K562 (cell line): ENCODE measurements around the gene RBM19. TPM values are rescaled to one million over a fixed set of nuclear protein-coding genes. Genes with fewer than 3 reads are reported as not detected.

ENCODE experiments used
- ATAC-seq: fragments of 200-7000 bp; cut with Tn5 transposase; 3 replicates; pipeline ENCODE4 v1.9.1; 2020; ENCODE audit warnings: moderate library complexity
- BruUV-seq: library from RNA; stranded (reverse); fragments of 400-500 nt; replicated peaks from 2 replicates; lab custom pipeline; 2021; lab: Mats Ljungman, UMichigan
- CTCF ChIA-PET: fragments of 300-600 bp; formaldehyde crosslinking; extraction: SDS; loops from one replicate; lab custom pipeline; 2021; ENCODE audit warnings: low intra/inter-chr PET ratio; lab: Yijun Ruan, JAX
- POLR2A ChIA-PET: fragments of 300-600, 350-650 bp; sonication (Branson Sonifier 250); formaldehyde crosslinking; extraction: SDS; loops from one replicate; lab custom pipeline; 2021; ENCODE audit warnings: antibody characterized with exemption, inconsistent platforms; lab: Yijun Ruan, JAX
- DNase-seq, 4 experiments: peaks; one replicate each; pipeline versions ENCODE4 v3.0.0 to v3.0.0-alpha.2; 2011 to 2018; ENCODE audit warnings: low spot score in 3 of 4, mixed read lengths in 3 of 4; ENCODE audit errors: extremely low read depth in 1 of 4
- FAIRE-seq: peaks from 2 replicates; lab custom pipeline; 2011; peaks lifted over from hg19 to GRCh38; lab: Jason Lieb, UNC
- H2AFZ ChIP-seq: 2 replicates; pipeline ENCODE4 v1.6.0; 2011; ENCODE audit warnings: low read depth, low read length, control low read depth, inconsistent platforms
- H3K27ac ChIP-seq: fragments of 200-600 bp; 3 replicates; pipeline ENCODE4 v1.8.0; 2011; ENCODE audit warnings: low read depth, mild to moderate bottlenecking, control low read depth, inconsistent platforms, low read length, moderate library complexity, mixed read lengths; ENCODE audit errors: extremely low read depth
- H3K27me3 ChIP-seq, 2 experiments: fragments of 300-600 bp in 1 of 2; 2 replicates in 1 of 2; 3 replicates in 1 of 2; pipeline versions ENCODE4 v1.6.0 to v1.8.0; 2011; ENCODE audit warnings: inconsistent platforms in 2 of 2, low read length in 2 of 2, mild to moderate bottlenecking in 1 of 2, mixed read lengths in 1 of 2, moderate library complexity in 1 of 2; ENCODE audit not compliant: control insufficient read depth in 2 of 2, insufficient read depth in 2 of 2
- H3K36me3 ChIP-seq: fragments of 300-600 bp; 3 replicates; pipeline ENCODE4 v1.8.0; 2011; ENCODE audit warnings: mild to moderate bottlenecking, low read length, inconsistent platforms; ENCODE audit not compliant: control insufficient read depth, insufficient read depth
- H3K4me1 ChIP-seq, 2 experiments: fragments of 200-600 bp in 1 of 2; replicated peaks in 1 of 2; 2 replicates in 1 of 2; 3 replicates in 1 of 2; pipeline versions ENCODE4 v1.5.1 to v1.8.0; 2011; ENCODE audit warnings: inconsistent platforms in 2 of 2, low read length in 2 of 2, mild to moderate bottlenecking in 1 of 2, mixed read lengths in 1 of 2, moderate library complexity in 1 of 2; ENCODE audit not compliant: control insufficient read depth in 2 of 2, insufficient read depth in 2 of 2
- H3K4me2 ChIP-seq: 2 replicates; pipeline ENCODE4 v1.6.1; 2011; ENCODE audit warnings: low read length, control low read depth, inconsistent platforms, mixed read lengths; ENCODE audit not compliant: insufficient read depth
- H3K4me3 ChIP-seq: fragments of 200-600 bp; sonication (generic), shearing (Covaris generic); 2 replicates; pipeline ENCODE4 v1.5.1; 2016; ENCODE audit warnings: control low read depth, inconsistent platforms
- H3K79me2 ChIP-seq: fragments of 200-600 bp; 3 replicates; pipeline ENCODE4 v1.8.0; 2011; ENCODE audit warnings: low read length, inconsistent platforms; ENCODE audit not compliant: control insufficient read depth, insufficient read depth
- H3K9ac ChIP-seq, 2 experiments: 2 replicates each; pipeline versions ENCODE4 v1.6.0 to v1.6.1; 2011; ENCODE audit warnings: low read depth in 2 of 2, low read length in 2 of 2, control low read depth in 1 of 2, inconsistent platforms in 1 of 2, mild to moderate bottlenecking in 1 of 2, mixed read lengths in 1 of 2; ENCODE audit not compliant: insufficient read depth in 1 of 2
- H3K9me1 ChIP-seq: one replicate; pipeline ENCODE4 v1.6.0; 2011; ENCODE audit warnings: inconsistent platforms, mild to moderate bottlenecking, low read length, moderate library complexity; ENCODE audit not compliant: control insufficient read depth, insufficient read depth
- H3K9me3 ChIP-seq: replicated peaks from 2 replicates; pipeline ENCODE4 v1.5.1; 2011; ENCODE audit warnings: low read depth, low read length, inconsistent platforms; ENCODE audit not compliant: control insufficient read depth, insufficient read depth
- H4K20me1 ChIP-seq: replicated peaks from 2 replicates; pipeline ENCODE4 v1.6.1; 2011; ENCODE audit warnings: low read length, inconsistent platforms, mixed read lengths; ENCODE audit not compliant: control insufficient read depth, insufficient read depth
- ASH1L ChIP-seq: fragments of 450-650 bp; IDR thresholded peaks from 2 replicates; pipeline ENCODE4 v1.6.1; 2018; ENCODE audit warnings: borderline replicate concordance, mild to moderate bottlenecking, low read depth; ENCODE audit not compliant: partially characterized antibody
- BRD9 ChIP-seq: fragments of 450-650 bp; IDR thresholded peaks from 2 replicates; pipeline ENCODE4 v1.6.1; 2018; ENCODE audit warnings: low read depth; ENCODE audit not compliant: partially characterized antibody
- CSDE1 ChIP-seq, 2 experiments: fragments of 450-650 bp; IDR thresholded peaks; 2 replicates each; pipeline ENCODE4 v1.6.1; 2016; ENCODE audit warnings: mild to moderate bottlenecking in 1 of 2
- FIP1L1 ChIP-seq: fragments of 200-400 bp; formaldehyde crosslinking; IDR thresholded peaks from 2 replicates; pipeline ENCODE4 v1.6.1; 2018; ENCODE audit warnings: mild to moderate bottlenecking, low read depth, low read length; ENCODE audit not compliant: poor library complexity, severe bottlenecking
- IRF2 ChIP-seq: sonication (generic); formaldehyde crosslinking; IDR thresholded peaks from 2 replicates; pipeline ENCODE4 v1.8.1; 2022; ENCODE audit warnings: mild to moderate bottlenecking, missing genetic modification reagents
- KDM4B ChIP-seq, 2 experiments: fragments of 450-650 bp in 1 of 2; sonication (generic) in 1 of 2; IDR thresholded peaks; 2 replicates each; pipeline ENCODE4 v1.6.1; 2016 to 2017; ENCODE audit warnings: borderline replicate concordance in 2 of 2, antibody characterized with exemption in 1 of 2, low read depth in 1 of 2, mild to moderate bottlenecking in 1 of 2
- PHF20 ChIP-seq: fragments of 450-650 bp; IDR thresholded peaks from 2 replicates; pipeline ENCODE4 v1.6.1; 2018; ENCODE audit not compliant: partially characterized antibody
- PHF21A ChIP-seq: fragments of 450-650 bp; IDR thresholded peaks from 2 replicates; pipeline ENCODE4 v1.6.1; 2017; ENCODE audit warnings: low read depth, borderline replicate concordance
- UBTF ChIP-seq, 2 experiments: IDR thresholded peaks; 2 replicates each; pipeline ENCODE4 v1.6.1; 2012; ENCODE audit warnings: improper control_type of control experiment in 2 of 2, low read depth in 2 of 2, low read length in 2 of 2, borderline replicate concordance in 1 of 2
- ZBTB17 ChIP-seq: fragments of 450-650 bp; formaldehyde crosslinking; IDR thresholded peaks from 2 replicates; pipeline ENCODE4 v1.4.0; 2020; ENCODE audit warnings: mild to moderate bottlenecking
- WGBS: fragments of 100-300 bp; shearing (Covaris generic); methylation state at CpG from one replicate; pipeline ENCODE4 v1.1.6; 2016; ENCODE audit warnings: low coverage, mixed read lengths; ENCODE audit not compliant: insufficient coverage; ENCODE audit errors: missing lambda C conversion rate; 5-methylcytosine and 5-hydroxymethylcytosine counted together
- in situ Hi-C: fragments of 300-500 bp; cut with MboI; formaldehyde crosslinking; loops from 4 replicates; pipeline ENCODE4 v1.15.0; 2018; ENCODE audit warnings: inconsistent platforms, mixed read lengths
- intact Hi-C: fragments of 100-400 bp; cut with micrococcal nuclease; formaldehyde crosslinking; loops from 2 replicates; pipeline ENCODE4 v1.14.2; 2022
- polyA plus RNA-seq, 8 experiments: library from polyadenylated mRNA; depleted of rRNA in 4 of 8; stranded (reverse) in 5 of 8; unstranded in 3 of 8; fragments of >200 nt; fragmentation: Nextera tagmentation in 2 of 8; fragmentation: Illumina TruSeq in 1 of 8; extraction: Ambion mirVana in 2 of 8; extraction: Trizol in 1 of 8; gene quantifications; 2 replicates each; pipeline versions ENCODE4 v1.2.1 to v1.2.3, GENCODE V29; 2011 to 2014; ENCODE audit warnings: inconsistent platforms in 1 of 8, missing spikeins in 1 of 8
- total RNA-seq, 7 experiments: library from RNA; depleted of rRNA in 6 of 7; stranded (reverse); fragments of >200 nt in 6 of 7; fragmentation: Illumina TruSeq in 2 of 7; extraction: Trizol in 2 of 7; gene quantifications; 2 replicates each; pipeline versions ENCODE4 v1.2.1 to v1.2.3, GENCODE V29; 2011 to 2021; ENCODE audit warnings: low replicate concordance in 1 of 7
- TF ChIP-seq, protein P1 (sequence below), 2 experiments: fragments of 150-350 bp in 1 of 2; IDR thresholded peaks; 2 replicates each; pipeline ENCODE4 v1.6.1; 2012 to 2016; ENCODE audit warnings: low read depth in 2 of 2, low read length in 2 of 2, mild to moderate bottlenecking in 1 of 2, moderate library complexity in 1 of 2

The RBM19 gene
- total and polyA plus RNA-seq, 9 of the 15 experiments (the other 6 are each of a cell fraction or from before 2014, with no cell fraction given), result 16.0 to 58.4 (median 37.9) TPM

DNA sequence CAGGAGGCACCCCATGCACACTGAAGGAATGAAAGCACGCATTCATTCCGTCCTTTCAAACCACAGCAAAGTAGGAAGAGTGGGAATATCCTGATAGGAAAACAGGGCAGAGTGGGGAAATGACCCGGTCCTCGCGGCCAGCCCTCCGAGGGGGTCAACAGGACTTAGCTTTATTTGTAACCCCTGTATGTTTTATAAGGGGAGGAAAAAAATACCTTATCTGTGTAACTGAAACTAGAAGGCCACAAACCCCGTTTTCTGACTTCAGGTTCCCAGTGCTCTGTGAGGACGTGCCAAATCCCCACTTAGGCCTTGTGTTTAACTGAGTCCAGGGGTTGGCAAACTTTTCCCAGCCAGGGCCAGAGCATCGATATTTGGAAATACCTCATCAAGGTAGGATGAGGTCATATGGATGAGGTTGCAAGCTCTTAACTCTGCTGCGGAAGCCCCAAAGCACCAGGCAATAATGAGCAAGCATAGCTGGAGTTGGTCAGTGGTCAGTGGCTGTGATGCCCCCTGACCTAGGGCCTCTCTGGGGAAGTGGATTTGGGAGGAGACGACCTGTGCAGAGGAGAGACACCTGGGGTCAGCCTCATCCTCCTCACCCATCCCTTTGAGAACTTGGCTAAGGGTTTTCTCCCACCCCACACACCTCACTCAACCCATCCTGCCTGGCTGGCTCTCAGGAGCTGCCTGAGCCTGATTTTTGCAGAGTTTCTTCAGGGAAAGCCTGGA is 58.5 kb downstream of the RBM19 start:
- H4K20me1 ChIP-seq, result no peaks in the 10 kb centered on the region; the same call in 1 of the 2 replicates
- no peak for FAIRE-seq
- H3K9me3 ChIP-seq, result no peaks in the 10 kb centered on the region
- no peak for ATAC-seq
- BruUV-seq, result no TSS peak
- 82% methylated on average over 8 of the region's 11 CpGs for WGBS
- H3K27me3 ChIP-seq, result no peaks in the 10 kb centered on the region
- H3K36me3 ChIP-seq, result peaks cover 81% of the 10 kb centered on the region; the same call in 2 of the 3 replicates
- in situ Hi-C loops, result no loop called here
- intact Hi-C loops, result no loop called here
- no peaks in the 10 kb centered on the region for H3K9me1 ChIP-seq
- TF ChIP-seq IRF2 (no peak), UBTF (IDR thresholded peaks at IDR 0.05; ENCODE audit: borderline replicate concordance in 1 of 2, low read depth in 2 of 2, low read length in 2 of 2) (no peak), ASH1L (no peak), PHF21A (no peak), BRD9 (no peak), ZBTB17 (CRISPR knock-in tag) (no peak), PHF20 (no peak), CSDE1 (IDR thresholded peaks at IDR 0.05) (no peak), FIP1L1 (no peak), KDM4B (IDR thresholded peaks at IDR 0.05; ENCODE audit: borderline replicate concordance in 2 of 2, low read depth in 1 of 2) (no peak)
- TF ChIP-seq, protein P1, sequence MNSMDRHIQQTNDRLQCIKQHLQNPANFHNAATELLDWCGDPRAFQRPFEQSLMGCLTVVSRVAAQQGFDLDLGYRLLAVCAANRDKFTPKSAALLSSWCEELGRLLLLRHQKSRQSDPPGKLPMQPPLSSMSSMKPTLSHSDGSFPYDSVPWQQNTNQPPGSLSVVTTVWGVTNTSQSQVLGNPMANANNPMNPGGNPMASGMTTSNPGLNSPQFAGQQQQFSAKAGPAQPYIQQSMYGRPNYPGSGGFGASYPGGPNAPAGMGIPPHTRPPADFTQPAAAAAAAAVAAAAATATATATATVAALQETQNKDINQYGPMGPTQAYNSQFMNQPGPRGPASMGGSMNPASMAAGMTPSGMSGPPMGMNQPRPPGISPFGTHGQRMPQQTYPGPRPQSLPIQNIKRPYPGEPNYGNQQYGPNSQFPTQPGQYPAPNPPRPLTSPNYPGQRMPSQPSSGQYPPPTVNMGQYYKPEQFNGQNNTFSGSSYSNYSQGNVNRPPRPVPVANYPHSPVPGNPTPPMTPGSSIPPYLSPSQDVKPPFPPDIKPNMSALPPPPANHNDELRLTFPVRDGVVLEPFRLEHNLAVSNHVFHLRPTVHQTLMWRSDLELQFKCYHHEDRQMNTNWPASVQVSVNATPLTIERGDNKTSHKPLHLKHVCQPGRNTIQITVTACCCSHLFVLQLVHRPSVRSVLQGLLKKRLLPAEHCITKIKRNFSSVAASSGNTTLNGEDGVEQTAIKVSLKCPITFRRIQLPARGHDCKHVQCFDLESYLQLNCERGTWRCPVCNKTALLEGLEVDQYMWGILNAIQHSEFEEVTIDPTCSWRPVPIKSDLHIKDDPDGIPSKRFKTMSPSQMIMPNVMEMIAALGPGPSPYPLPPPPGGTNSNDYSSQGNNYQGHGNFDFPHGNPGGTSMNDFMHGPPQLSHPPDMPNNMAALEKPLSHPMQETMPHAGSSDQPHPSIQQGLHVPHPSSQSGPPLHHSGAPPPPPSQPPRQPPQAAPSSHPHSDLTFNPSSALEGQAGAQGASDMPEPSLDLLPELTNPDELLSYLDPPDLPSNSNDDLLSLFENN (IDR thresholded peaks at IDR 0.05; ENCODE audit: low read depth in 2 of 2, low read length in 2 of 2), result no peak
- ChIA-PET POLR2A (interaction anchor here (0.8 kb wide), 1 partner anchor 10 kb away, joined by 3 read pairs; no protein-coding TSS in a partner anchor), CTCF (interaction anchor here (0.6 kb wide), 1 partner anchor 82 kb away, joined by 3 read pairs; no protein-coding TSS in a partner anchor)
- no peak for DNase-seq
- H2AFZ ChIP-seq, result no peak overlapping the region
- no peak overlapping the region for H3K4me3 ChIP-seq
- no peaks in the 10 kb centered on the region for H3K79me2 ChIP-seq
- H3K9ac ChIP-seq, result no peak overlapping the region
- H3K4me2 ChIP-seq, result no peak overlapping the region
- peaks cover 3 to 4% of the 10 kb centered on the region in 2 experiments; a peak in 3 of 5 replicates for H3K4me1 ChIP-seq
- H3K27ac ChIP-seq, result no peak overlapping the region
